RWPE1 (cell line): ENCODE data around the gene CES3.
A peak's percentile ranks its signal among the peaks of the same experiment; 100 is the strongest.

Source experiments
- CTCF ChIA-PET: fragments of 350-600 bp; sonication (Branson Sonifier 250); formaldehyde crosslinking; extraction: SDS; loops from one replicate; lab custom pipeline; 2021; lab: Yijun Ruan, JAX
- POLR2A ChIA-PET: fragments of 400-600 bp; formaldehyde crosslinking; extraction: SDS; loops from one replicate; lab custom pipeline; 2020; ENCODE audit warnings: antibody characterized with exemption; ENCODE audit not compliant: low non-redundant PET; lab: Yijun Ruan, JAX
- DNase-seq: peaks from one replicate; pipeline ENCODE4 v3.0.0; 2012; ENCODE audit warnings: low spot score
- H3K27ac ChIP-seq: fragments of 450-650 bp; 2 replicates; pipeline ENCODE4 v1.5.1; 2017
- CTCF ChIP-seq: fragments of 450-650 bp; conservative IDR thresholded peaks from 2 replicates; pipeline ENCODE4 v1.5.1; 2017; ENCODE audit warnings: low read depth, mild to moderate bottlenecking

Gene CES3

GRCh38 chr16:66961065-66961744 lies at the start of gene CES3:
Gene CES3, plus strand, starts transcription at chr16:66961266. Its CDS starts 42 bp downstream, at chr16:66961308.
- peak; percentile 62 for TF ChIP-seq CTCF
- ChIA-PET POLR2A (no interaction called here), CTCF (interaction anchor here (0.5 to 2.2 kb wide), 6 partner anchors 24 to 1175 kb away, joined by 3 to 8 read pairs (median 3); no protein-coding TSS in a partner anchor)
- DNase-seq: peak; percentile 44
- no peak within 1 kb of the TSS; the same call in 1 of the 2 replicates for H3K27ac ChIP-seq

GRCh38 chr16:66911801-66912200 lies 49.3 kb upstream of the CES3 start:
- CTCF ChIA-PET: interaction anchor here (0.6 to 3.7 kb wide), 3 partner anchors 17 to 997 kb away, joined by 4 to 22 read pairs (median 4); no protein-coding TSS in a partner anchor
- TF ChIP-seq CTCF: no peak
- no peak for DNase-seq
- POLR2A ChIA-PET: no interaction called here
- no peak overlapping the region for H3K27ac ChIP-seq

- ChIA-PET CTCF (interaction anchor here (1.4 kb wide), 1 partner anchor 17 kb away, joined by 6 read pairs; no protein-coding TSS in a partner anchor), POLR2A (no interaction called here)
- no peak overlapping the region for H3K27ac ChIP-seq
- no peak for DNase-seq
- TF ChIP-seq CTCF: no peak
Measured at GRCh38 chr16:66913081-66913480, 48.0 kb upstream of the CES3 start.

- POLR2A ChIA-PET: no interaction called here
- H3K27ac ChIP-seq: no peak overlapping the region
- CTCF ChIA-PET: interaction anchor here (1.4 kb wide), 1 partner anchor 18 kb away, joined by 6 read pairs; no protein-coding TSS in a partner anchor
- no peak for TF ChIP-seq CTCF
- no peak for DNase-seq
Measured at GRCh38 chr16:66913711-66914110, 47.4 kb upstream of the CES3 start.

- ChIA-PET POLR2A (no interaction called here), CTCF (no interaction called here)
- TF ChIP-seq CTCF: no peak
- H3K27ac ChIP-seq: no peak overlapping the region
- no peak for DNase-seq
Measured at GRCh38 chr16:66914541-66914940, 46.5 kb upstream of the CES3 start.

GRCh38 chr16:66915041-66915440 lies 46.0 kb upstream of the CES3 start:
- no peak for TF ChIP-seq CTCF
- DNase-seq: no peak
- H3K27ac ChIP-seq: no peak overlapping the region
- POLR2A ChIA-PET: no interaction called here
- CTCF ChIA-PET: interaction anchor here (0.5 to 0.6 kb wide), 2 partner anchors 24 to 30 kb away, joined by 3 read pairs; no protein-coding TSS in a partner anchor
